AG04450 (cell line): Measurements from ENCODE around the gene TES. TPM values are rescaled to one million over a fixed set of nuclear protein-coding genes. Genes with fewer than 3 reads are reported as not detected.

Experiments used
- CTCF ChIA-PET: fragments of 300-600, 350-600 bp; formaldehyde crosslinking; extraction: SDS; loops from one replicate; lab custom pipeline; 2022; ENCODE audit warnings: antibody characterized with exemption, inconsistent platforms; lab: Charles Lee
- POLR2A ChIA-PET: fragments of 350-600 bp; formaldehyde crosslinking; extraction: SDS; loops from one replicate; lab custom pipeline; 2021; ENCODE audit warnings: antibody characterized with exemption, inconsistent platforms; lab: Yijun Ruan, JAX
- DNase-seq: peaks from one replicate; pipeline ENCODE4 v3.0.0-alpha.2; 2011; ENCODE audit warnings: low read depth, low spot score
- H3K27ac ChIP-seq: one replicate; pipeline ENCODE4 v1.5.1; 2012; ENCODE audit warnings: low read depth, low read length, control low read depth
- H3K27me3 ChIP-seq: one replicate; pipeline ENCODE4 v1.6.0; 2012; ENCODE audit warnings: low read length; ENCODE audit not compliant: control insufficient read depth, insufficient read depth
- H3K4me3 ChIP-seq: 2 replicates; pipeline ENCODE4 v1.5.1; 2011; ENCODE audit warnings: mild to moderate bottlenecking, low read depth, low read length, control low read depth
- H3K9me3 ChIP-seq: 2 replicates; pipeline ENCODE4 v1.5.1; 2012; ENCODE audit warnings: low read length; ENCODE audit not compliant: control insufficient read depth, insufficient read depth
- polyA plus RNA-seq: library from polyadenylated mRNA; depleted of rRNA; stranded (reverse); fragments of >200 nt; gene quantifications from 2 replicates; pipeline ENCODE4 v1.2.3, GENCODE V29; 2011
- TF ChIP-seq, protein P1 (sequence below): IDR thresholded peaks from 2 replicates; pipeline ENCODE4 v1.5.1; 2011; ENCODE audit warnings: low read depth, low read length, control low read depth, inconsistent platforms

The TES gene
- polyA plus RNA-seq, 1 experiment = 152 TPM

DNA sequence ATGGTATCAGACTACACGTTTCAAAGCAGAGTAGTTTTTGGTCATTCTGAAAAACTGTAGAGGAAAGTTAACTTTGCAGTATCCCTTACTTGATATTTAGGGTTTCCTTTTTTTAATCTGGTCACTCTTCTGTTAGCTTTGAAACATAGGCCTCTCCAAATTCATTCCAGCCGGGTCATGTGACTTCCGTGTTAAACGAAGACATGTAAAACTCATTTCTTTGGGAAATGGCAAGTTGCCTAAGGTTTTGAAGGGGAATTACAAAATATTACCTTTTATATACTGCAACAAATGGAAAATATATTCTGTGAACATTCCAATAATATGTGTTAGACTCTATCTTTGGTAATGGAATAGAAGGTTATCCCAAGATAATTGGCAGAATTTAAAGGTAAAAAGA, 9.5 kb downstream of the TES start:
- no peak overlapping the region for H3K27ac ChIP-seq
- TF ChIP-seq, protein P1, sequence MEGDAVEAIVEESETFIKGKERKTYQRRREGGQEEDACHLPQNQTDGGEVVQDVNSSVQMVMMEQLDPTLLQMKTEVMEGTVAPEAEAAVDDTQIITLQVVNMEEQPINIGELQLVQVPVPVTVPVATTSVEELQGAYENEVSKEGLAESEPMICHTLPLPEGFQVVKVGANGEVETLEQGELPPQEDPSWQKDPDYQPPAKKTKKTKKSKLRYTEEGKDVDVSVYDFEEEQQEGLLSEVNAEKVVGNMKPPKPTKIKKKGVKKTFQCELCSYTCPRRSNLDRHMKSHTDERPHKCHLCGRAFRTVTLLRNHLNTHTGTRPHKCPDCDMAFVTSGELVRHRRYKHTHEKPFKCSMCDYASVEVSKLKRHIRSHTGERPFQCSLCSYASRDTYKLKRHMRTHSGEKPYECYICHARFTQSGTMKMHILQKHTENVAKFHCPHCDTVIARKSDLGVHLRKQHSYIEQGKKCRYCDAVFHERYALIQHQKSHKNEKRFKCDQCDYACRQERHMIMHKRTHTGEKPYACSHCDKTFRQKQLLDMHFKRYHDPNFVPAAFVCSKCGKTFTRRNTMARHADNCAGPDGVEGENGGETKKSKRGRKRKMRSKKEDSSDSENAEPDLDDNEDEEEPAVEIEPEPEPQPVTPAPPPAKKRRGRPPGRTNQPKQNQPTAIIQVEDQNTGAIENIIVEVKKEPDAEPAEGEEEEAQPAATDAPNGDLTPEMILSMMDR = no peak
- no peak overlapping the region for H3K4me3 ChIP-seq
- no peaks in the 10 kb centered on the region for H3K27me3 ChIP-seq
- POLR2A ChIA-PET = no interaction called here
- CTCF ChIA-PET = interaction anchor here (0.7 to 1.5 kb wide), 4 partner anchors 16 to 307 kb away, joined by 3 to 7 read pairs (median 5); no protein-coding TSS in a partner anchor
- no peak for DNase-seq
- no peaks in the 10 kb centered on the region for H3K9me3 ChIP-seq

DNA sequence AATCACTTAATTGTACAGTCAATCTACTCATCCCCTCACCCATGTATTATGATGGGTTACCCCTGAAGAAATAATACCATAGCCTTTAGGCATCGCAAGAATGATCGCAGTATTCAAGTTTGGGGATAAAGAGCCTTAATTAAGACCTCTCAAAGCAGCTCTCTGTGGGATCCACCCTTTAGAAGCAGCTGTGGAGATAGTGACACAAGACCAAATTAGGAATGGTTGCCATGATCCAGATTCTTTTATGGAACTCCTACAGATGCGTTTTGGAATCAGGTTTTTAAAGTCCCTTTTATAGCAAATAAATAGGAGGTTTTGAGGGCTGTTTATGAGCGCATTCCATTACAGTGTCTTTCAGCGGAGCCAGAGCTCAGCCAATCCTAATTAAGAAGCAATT, 12.2 kb downstream of the TES start:
- CTCF ChIA-PET = interaction anchor here (1.9 kb wide), 1 partner anchor 42 kb away, joined by 9 read pairs; no protein-coding TSS in a partner anchor

DNA sequence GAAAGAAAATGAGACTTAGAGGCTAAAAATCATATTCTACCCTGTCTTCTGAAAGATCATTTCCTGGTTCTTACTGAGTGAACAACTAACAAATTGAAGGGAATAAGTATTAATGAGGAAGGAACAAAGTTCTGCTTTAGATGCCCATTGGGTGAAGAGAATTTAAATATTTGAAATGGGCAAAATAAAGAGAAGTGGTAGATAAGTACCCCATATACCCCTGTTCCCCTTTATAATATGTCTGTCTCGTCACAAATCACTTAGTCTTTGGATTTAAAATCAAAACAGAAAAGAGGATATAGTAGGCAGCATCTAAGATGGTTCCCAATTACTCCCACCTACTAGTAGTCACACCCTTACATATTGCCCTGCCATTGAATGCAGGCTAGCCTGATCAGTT, 13.2 kb downstream of the TES start:
- H3K27me3 ChIP-seq = no peaks in the 10 kb centered on the region
- POLR2A ChIA-PET = no interaction called here
- CTCF ChIA-PET = interaction anchor here (1.9 to 4.3 kb wide), 2 partner anchors 12 to 43 kb away, joined by 9 to 29 read pairs; no protein-coding TSS in a partner anchor

More for the DNA sequence above, 12.2 kb downstream of the TES start:
- H3K27me3 ChIP-seq = no peaks in the 10 kb centered on the region
- DNase-seq = no peak
- no peak overlapping the region for H3K4me3 ChIP-seq
- TF ChIP-seq, protein P1 = no peak
- H3K27ac ChIP-seq = no peak overlapping the region
- POLR2A ChIA-PET = no interaction called here
- H3K9me3 ChIP-seq = no peaks in the 10 kb centered on the region

DNA sequence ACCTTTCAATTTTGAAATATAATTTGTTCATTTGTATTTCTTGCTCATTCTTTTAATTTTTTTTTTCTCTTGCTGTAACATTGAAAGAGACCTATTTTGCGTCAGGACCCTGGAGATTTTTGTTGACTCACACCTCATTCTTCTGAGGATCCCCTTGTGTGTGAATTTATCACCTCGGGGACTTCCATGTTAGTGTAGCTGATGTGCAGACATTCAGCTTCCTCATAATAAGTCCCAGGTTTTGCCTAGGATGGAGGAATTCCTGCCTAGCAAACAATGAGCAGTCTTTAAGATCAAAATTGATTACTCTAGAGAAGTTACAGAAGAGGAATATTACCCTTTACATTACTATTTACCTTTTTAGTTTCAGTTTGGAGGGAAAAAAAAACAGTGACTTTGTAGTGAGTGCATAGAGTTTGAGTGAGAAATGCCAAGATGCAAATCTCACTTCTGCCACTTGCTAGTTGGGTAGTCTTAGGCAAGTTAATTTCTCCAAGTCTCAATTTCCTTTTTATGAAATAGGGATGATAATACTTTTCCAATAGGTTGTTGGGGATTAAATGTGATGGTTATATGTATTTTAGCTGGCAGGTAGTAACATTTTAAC, 14.3 kb downstream of the TES start:
- ChIA-PET CTCF (interaction anchor here (1.2 to 4.3 kb wide), 4 partner anchors 11 to 52 kb away, joined by 3 to 29 read pairs (median 9); no protein-coding TSS in a partner anchor), POLR2A (no interaction called here)
- Histone ChIP-seq H3K4me3 (no peak overlapping the region), H3K27me3 (no peaks in the 10 kb centered on the region), H3K9me3 (no peaks in the 10 kb centered on the region), H3K27ac (no peak overlapping the region)
- TF ChIP-seq, protein P1 = no peak
- no peak for DNase-seq

More for the DNA sequence above, 13.2 kb downstream of the TES start:
- H3K9me3 ChIP-seq = no peaks in the 10 kb centered on the region
- TF ChIP-seq, protein P1 = no peak
- no peak for DNase-seq
- no peak overlapping the region for H3K4me3 ChIP-seq
- H3K27ac ChIP-seq = no peak overlapping the region

DNA sequence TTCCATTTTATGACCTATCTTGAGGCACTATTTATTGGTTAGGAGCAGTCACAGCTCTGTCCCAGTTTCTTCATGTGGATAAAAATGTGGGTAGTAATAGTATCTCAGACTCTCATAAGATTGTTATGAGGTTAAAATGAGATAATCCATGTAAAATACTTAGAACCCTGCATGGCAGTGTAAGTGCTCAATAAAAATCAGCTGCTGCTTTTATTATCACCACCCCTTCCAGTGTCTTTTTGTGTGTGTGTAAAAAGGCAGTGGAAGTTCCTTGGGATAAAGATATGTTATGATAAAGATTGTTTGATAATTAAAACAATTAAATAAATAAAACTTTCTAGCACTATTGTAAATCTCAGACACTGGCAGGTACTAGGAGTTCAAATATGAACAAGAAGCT, 15.5 kb downstream of the TES start:
- Histone ChIP-seq H3K4me3 (no peak overlapping the region), H3K27me3 (no peaks in the 10 kb centered on the region), H3K27ac (no peak overlapping the region), H3K9me3 (no peaks in the 10 kb centered on the region)
- CTCF ChIA-PET = interaction anchor here (0.7 to 4.3 kb wide), 8 partner anchors 10 to 87 kb away, joined by 3 to 29 read pairs (median 5); no protein-coding TSS in a partner anchor
- POLR2A ChIA-PET = no interaction called here
- DNase-seq = no peak
- TF ChIP-seq, protein P1 = no peak
